Measurements from ENCODE around the gene LIPE.

Gene LIPE

GRCh38 chr19:42388851-42389489 is 38.2 kb downstream of the LIPE start:
- in situ Hi-C loops (cut with MboI; ENCODE audit: low sequenced_read_pairs), result no loop called here

GRCh38 chr19:42386974-42387707 is 40.0 kb downstream of the LIPE start:
- in situ Hi-C loops (cut with MboI; ENCODE audit: low sequenced_read_pairs), result no loop called here

- in situ Hi-C loops (cut with MboI; ENCODE audit: low sequenced_read_pairs), result no loop called here
Observed at GRCh38 chr19:42380155-42380554, 47.0 kb downstream of the LIPE start.

GRCh38 chr19:42378225-42379215 is 48.7 kb downstream of the LIPE start:
- in situ Hi-C loops (cut with MboI; ENCODE audit: low sequenced_read_pairs), result no loop called here

GRCh38 chr19:42376177-42376555 is 51.0 kb downstream of the LIPE start:
- in situ Hi-C loops (cut with MboI; ENCODE audit: low sequenced_read_pairs), result no loop called here

- in situ Hi-C loops (cut with MboI; ENCODE audit: low sequenced_read_pairs), result no loop called here
Observed at GRCh38 chr19:42375415-42376176, 51.6 kb downstream of the LIPE start.

- in situ Hi-C loops (cut with MboI; ENCODE audit: low sequenced_read_pairs), result no loop called here
Observed at GRCh38 chr19:42374826-42375376, 52.3 kb downstream of the LIPE start.

- in situ Hi-C loops (cut with MboI; ENCODE audit: low sequenced_read_pairs), result no loop called here
Observed at GRCh38 chr19:42370626-42371175, 56.5 kb downstream of the LIPE start.

GRCh38 chr19:42370068-42370520 is 57.1 kb downstream of the LIPE start:
- in situ Hi-C loops (cut with MboI; ENCODE audit: low sequenced_read_pairs), result no loop called here

- in situ Hi-C loops (cut with MboI; ENCODE audit: low sequenced_read_pairs), result no loop called here
Observed at GRCh38 chr19:42369433-42370067, 57.6 kb downstream of the LIPE start.

- in situ Hi-C loops (cut with MboI; ENCODE audit: low sequenced_read_pairs), result no loop called here
Observed at GRCh38 chr19:42368765-42369164, 58.4 kb downstream of the LIPE start.

GRCh38 chr19:42368360-42368759 is 58.8 kb downstream of the LIPE start:
- in situ Hi-C loops (cut with MboI; ENCODE audit: low sequenced_read_pairs), result no loop called here

- in situ Hi-C loops (cut with MboI; ENCODE audit: low sequenced_read_pairs), result no loop called here
Observed at GRCh38 chr19:42367929-42368328, 59.3 kb downstream of the LIPE start.

GRCh38 chr19:42366673-42367072 is 60.5 kb downstream of the LIPE start:
- in situ Hi-C loops (cut with MboI; ENCODE audit: low sequenced_read_pairs), result no loop called here

- in situ Hi-C loops (cut with MboI; ENCODE audit: low sequenced_read_pairs), result no loop called here
Observed at GRCh38 chr19:42363614-42364346, 63.4 kb downstream of the LIPE start.

GRCh38 chr19:42362891-42363440 is 64.2 kb downstream of the LIPE start:
- in situ Hi-C loops (cut with MboI; ENCODE audit: low sequenced_read_pairs), result no loop called here

- in situ Hi-C loops (cut with MboI; ENCODE audit: low sequenced_read_pairs), result no loop called here
Observed at GRCh38 chr19:42362342-42362741, 64.8 kb downstream of the LIPE start.

- in situ Hi-C loops (cut with MboI; ENCODE audit: low sequenced_read_pairs), result no loop called here
Observed at GRCh38 chr19:42361545-42361910, 65.7 kb downstream of the LIPE start.
